ENCODE results near the gene SHANK3.

GRCh38 chr22:50676180-50676636, 3.6 kb downstream of the SHANK3 start:
- TF ChIP-seq GATA2 (IDR thresholded peaks at IDR 0.05; ENCODE audit: low read depth, low read length) (no peak), GATA3 (IDR thresholded peaks at IDR 0.05; ENCODE audit: low read depth, low read length) (no peak)

Data from SH-SY5Y (cell line).